ENCODE measurements around the gene SDS.

GRCh38 chr12:113437729-113438100 lies 34.0 kb upstream of the SDS start:
- TF ChIP-seq, protein P1, sequence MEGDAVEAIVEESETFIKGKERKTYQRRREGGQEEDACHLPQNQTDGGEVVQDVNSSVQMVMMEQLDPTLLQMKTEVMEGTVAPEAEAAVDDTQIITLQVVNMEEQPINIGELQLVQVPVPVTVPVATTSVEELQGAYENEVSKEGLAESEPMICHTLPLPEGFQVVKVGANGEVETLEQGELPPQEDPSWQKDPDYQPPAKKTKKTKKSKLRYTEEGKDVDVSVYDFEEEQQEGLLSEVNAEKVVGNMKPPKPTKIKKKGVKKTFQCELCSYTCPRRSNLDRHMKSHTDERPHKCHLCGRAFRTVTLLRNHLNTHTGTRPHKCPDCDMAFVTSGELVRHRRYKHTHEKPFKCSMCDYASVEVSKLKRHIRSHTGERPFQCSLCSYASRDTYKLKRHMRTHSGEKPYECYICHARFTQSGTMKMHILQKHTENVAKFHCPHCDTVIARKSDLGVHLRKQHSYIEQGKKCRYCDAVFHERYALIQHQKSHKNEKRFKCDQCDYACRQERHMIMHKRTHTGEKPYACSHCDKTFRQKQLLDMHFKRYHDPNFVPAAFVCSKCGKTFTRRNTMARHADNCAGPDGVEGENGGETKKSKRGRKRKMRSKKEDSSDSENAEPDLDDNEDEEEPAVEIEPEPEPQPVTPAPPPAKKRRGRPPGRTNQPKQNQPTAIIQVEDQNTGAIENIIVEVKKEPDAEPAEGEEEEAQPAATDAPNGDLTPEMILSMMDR (IDR thresholded peaks at IDR 0.05) = no peak
- TF ChIP-seq EP300 (IDR thresholded peaks at IDR 0.05) = no peak
